AG08396 (cell line): ENCODE measurements around the gene TNFAIP1.
"Not testable (repeated sequence)": the region's sequence is repeated elsewhere in the genome, so short reads cannot be mapped to it uniquely, and the experiment has no call there.

ENCODE experiments used
- DNase-seq: peaks from one replicate; pipeline ENCODE4 v3.0.0; 2012; ENCODE audit warnings: low spot score, mixed read lengths

Gene TNFAIP1, protein sequence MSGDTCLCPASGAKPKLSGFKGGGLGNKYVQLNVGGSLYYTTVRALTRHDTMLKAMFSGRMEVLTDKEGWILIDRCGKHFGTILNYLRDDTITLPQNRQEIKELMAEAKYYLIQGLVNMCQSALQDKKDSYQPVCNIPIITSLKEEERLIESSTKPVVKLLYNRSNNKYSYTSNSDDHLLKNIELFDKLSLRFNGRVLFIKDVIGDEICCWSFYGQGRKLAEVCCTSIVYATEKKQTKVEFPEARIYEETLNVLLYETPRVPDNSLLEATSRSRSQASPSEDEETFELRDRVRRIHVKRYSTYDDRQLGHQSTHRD

DNA sequence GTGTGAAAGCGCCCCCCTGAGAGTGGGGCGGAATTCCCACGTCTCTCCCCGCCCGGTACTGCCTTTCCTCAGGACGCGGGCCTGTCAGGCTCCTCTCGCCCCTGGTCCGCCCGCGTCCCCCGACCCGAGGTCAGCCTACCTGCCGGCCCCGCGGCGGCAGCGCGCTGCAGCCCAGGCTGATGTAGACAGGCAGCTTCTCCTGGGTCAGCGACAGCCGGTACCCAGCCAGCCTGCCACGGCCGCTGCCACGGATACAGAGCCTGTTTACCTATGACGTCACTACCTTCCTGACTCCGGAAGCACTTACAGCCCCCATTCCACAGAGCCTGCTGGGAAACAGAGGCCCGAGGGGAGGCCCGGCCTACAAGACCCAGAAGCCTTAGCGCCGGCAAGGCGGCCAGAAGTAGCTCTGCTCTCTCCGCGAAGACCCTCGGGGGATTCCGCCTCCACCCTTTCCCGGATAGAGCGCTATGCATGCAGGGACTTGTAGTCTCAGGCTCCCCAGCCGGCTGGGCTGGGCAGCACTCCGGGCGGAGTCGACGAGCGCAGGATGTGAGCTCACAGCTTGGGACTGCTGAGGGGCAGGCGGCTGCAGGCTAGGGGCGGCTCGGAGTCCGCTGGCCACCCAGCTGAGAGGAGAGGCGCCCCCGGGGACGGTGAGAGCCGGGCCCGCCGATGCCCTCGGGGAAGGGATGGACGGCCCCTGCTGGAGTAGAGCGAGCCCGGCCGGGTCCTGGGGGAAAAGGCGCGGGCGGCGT, at the start of gene TNFAIP1, which contains the start of gene IFT20:
TNFAIP1 (plus strand) TSS at position 561 of the 758 bp plus-strand sequence. CDS start 3,761 bp downstream, outside the sequence.
IFT20 (minus strand) TSS at position 272 of the 758 bp plus-strand sequence. CDS start 3,487 bp downstream, outside the sequence.
- DNase-seq: peak; percentile 96

DNA sequence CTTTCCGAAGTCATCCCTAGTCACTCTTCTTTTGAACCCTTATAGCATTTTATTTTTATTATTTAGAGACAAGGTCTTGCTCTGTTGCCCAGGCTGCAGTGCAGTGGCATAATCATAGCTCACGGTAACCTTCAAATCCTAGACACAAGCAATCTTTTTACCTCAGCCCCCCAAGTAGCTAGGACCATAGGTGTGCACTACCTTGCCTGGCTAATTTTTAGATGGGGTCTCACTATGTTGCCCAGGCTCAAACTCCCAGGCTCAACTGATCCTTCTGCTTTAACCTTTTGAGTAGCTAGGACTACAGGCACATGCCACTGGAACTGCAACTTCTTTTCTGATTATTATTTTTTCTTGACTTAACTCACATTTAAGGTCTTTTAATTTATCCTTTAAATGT, 49.6 kb upstream of the TNFAIP1 start:
- no peak for DNase-seq

DNA sequence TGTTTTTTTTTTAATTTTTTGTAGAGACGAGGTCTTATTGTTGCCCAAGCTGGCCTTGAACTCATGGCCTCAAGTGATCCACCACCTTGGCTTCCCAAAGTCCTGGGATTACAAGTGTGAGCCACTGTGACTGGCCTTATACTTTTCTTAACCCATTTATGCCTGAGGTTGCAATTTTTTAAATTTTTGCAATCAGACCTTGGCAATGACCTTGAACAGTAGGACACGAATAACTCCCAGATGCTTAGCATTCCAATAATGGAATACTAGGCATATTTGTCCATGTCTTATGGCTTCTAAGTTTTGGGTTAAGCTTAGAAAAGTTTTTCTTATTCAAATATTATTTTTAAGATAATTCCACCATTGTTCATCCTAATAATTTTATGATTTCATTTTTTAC, 44.9 kb upstream of the TNFAIP1 start:
- no peak for DNase-seq

- DNase-seq: no peak
Measured at GRCh38 chr17:28291780-28292330, 43.7 kb upstream of the TNFAIP1 start.

- not testable (repeated sequence) for DNase-seq
Measured at GRCh38 chr17:28292878-28293277, 42.7 kb upstream of the TNFAIP1 start.

DNA sequence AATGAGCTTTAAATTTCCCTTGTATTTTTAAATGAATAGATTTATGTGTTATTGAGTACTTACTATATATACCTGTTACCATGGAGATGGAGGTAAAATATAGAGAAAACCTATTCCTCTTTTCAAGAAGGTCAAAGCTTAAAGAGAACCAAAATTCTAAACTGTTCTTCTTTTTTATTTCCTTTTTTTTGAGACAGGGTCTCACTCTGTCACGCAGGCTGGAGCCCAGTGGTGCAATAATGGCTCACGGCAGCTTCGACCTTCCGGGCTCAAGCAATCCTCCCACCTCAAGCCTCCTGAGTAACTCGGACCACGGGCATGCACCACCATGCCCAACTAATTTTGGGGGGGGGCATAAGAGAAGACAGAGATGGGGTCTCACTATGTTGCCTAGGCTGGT, 41.6 kb upstream of the TNFAIP1 start:
- no peak for DNase-seq

- no peak for DNase-seq
Measured at GRCh38 chr17:28295677-28296578, 39.6 kb upstream of the TNFAIP1 start.

DNA sequence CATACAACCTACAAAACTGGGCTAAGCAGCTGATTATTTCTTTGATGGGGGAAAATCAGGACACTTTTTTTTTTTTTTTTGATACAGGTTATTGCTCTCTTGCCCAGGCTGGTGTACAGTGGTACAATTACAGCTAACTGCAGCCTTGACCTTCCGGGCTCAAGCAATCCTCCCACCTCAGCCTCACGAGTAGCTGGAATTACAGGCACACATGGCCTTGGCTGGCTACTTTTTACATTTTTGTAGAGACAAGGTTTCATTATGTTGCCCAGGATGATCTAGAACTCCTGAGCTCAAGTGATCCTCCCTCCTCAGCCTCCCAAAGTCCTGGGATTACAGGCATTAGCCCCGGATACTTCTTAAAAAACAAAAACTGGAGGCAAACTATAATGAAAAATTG, 37.1 kb upstream of the TNFAIP1 start:
- DNase-seq: no peak

DNA sequence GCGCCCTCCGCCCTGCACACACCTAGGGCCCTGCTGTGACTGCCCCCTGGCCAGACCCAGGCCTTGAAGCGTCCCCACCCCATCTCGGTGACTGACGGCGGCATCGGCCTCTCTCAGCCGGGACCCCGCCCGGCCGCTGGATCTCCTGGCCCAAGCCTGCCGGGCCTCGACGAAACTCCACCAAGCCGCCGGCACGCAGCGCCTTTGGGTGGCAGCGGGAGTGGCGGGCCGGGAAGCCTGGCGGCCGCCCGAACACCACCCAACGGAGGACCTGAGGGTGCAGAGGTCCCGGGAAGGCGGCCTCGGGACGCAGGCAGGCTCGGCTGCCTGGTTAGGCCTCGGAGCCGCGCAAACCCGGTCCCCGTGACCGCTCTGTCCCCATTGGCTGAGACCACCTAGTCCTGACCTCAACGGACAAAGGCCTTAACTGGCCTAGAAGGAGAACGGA, 28.6 kb upstream of the TNFAIP1 start:
- DNase-seq: no peak

DNA sequence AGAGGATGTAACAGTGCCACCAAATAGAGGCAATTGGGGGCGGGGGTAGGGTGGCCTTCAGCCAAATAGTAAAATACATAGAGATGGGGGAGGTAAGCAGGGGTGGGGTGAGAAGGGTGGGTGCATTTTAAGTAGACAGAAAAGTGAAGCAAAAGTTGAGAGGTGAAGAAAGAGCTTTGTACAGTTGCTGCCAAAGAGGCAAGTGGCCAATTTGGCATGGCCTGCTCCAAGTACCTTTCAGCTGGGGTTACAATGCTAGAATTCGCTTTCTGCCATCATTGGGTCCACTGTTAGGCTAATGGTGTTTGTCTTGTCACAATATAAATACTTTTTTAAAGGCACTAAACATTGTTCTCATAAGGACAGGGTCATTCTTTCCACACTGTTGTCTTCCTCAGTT, 21.7 kb upstream of the TNFAIP1 start:
- DNase-seq: no peak

DNA sequence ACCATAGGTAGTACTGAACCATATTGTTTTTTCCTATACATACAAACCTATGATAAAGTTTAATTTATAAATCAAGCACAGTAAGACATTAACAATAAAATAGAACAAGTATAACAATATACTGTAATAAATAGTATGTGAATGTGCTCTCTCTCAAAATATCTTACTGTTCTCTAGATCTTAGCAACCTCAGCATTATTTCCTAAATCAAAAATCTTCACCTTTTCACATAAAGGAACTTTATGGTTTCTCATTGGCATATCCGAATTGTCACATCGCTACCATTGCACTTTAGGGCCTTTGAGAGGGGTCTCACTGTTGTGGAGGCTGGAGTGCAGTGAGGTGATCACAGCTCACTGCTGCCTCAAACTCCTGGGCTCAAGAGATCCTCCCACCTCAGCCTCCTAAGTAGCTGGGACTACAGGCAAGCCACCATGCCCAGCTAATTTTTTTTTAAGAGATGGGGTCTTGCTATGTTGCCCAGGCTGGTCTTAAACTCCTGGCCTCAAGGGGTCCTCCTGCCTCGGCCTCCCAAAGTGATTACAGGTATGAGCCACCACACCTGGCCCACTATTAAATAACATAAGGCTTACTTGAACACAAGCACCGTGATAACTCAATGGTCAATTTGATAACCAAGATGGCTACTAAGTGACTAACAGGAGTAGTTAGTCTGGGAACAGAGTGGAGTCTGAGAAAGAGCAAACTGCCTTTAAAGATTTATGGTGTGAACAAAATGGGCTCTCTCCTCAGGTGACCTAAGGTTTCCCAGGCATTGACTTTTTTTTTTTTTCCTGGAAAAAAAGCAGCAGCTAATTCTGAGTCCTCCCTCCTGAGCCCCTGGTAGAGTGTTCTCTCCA, 19.5 kb upstream of the TNFAIP1 start:
- DNase-seq: no peak

GRCh38 chr17:28317099-28317965, 18.2 kb upstream of the TNFAIP1 start:
- DNase-seq: no peak

DNA sequence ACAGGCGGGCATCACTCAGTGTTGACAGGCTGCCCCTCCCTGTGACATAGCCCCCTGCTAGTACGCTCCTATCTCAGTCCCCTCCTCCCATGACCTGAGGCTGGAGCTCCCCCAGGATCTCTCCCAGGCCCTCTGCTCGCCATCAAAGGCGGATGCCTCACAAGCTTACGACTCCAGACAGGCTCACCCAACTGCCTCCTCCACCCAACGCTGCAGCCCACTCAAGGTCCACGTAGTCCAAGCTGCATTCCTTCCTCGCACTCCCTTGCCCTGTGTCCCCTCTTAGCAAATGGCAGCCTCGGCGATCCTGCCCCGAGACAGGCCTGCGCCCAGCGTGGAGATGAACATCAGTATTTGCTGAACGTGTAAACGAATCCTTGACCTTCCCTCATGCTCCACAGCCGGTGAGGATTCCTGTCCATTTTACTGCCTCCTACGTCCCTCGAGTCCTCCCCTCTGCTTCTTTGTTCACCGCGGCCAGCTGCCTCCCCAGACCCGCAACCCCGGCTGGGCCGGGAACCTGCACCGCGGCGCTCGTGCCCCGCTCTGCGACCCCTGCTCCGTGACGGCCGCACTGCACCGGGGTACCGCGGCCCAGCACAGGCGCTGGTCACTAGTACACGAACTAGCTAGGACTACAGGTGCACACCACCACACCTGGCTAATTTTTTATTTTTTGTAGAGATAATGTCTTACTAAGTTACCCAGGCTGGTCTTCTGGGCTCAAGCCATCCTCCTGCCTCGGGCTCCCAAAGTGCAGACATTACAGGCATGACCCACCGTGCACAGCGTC, 17.4 kb upstream of the TNFAIP1 start:
- no peak for DNase-seq

DNA sequence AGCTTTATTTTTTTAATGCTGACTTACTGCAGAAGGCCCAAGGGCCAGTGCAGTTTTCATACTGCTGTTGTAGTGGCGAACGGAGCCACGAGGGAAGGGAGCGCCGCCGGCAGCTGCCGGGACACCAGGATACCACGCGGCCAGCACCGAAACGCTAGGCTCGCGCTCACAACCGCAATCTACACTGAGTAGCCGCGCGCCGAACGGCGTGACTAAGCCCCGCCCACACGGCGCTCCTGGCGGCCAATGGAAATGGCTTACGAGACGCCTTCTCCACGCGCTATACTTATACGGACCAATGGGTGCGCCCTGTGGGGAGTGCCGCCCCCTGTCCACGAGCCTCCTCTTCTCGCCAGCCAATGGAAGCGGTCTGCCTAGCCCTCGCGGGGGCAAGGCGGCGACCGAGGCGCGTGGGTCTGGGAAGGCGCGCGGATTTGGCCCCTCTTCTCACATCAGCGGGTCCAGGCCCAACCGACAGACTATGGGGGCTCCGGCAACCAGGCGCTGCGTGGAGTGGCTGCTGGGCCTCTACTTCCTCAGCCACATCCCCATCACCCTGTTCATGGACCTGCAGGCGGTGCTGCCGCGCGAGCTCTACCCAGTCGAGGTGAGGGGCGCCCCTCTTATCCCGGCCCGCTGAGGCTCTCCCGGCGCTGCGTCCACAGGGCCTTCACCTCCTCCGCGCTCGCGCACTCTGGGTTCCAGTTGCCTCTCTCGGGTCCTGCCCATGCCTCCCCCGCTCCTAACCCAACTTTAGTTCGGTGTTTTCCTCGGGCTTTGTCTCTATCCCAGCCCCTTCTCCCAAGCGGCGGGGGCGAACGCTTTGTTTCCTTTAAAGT, 16.6 kb upstream of the TNFAIP1 start, which contains the start of gene TMEM97:
TMEM97 (plus strand) TSS at position 442 of the 839 bp plus-strand sequence; CDS start at position 482, 40 bp downstream.
- DNase-seq: peak; percentile 97

DNA sequence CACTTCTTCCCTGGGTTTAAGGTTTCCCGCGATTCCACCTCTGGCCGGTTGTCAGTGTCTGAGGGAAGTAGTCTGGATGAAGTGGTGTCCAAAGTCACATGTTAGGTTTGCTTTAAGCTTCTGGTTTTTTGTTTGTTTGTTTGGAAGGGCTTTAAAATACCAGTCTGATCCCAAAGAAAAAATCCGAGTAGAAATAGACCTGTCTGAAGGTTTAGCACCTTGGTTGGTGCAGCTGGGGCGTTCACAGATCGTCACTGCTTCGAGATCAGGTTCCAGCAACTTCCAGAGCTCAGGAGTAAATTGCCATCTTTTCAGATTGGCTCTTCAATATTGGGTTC, 16.0 kb upstream of the TNFAIP1 start:
- DNase-seq: no peak

DNA sequence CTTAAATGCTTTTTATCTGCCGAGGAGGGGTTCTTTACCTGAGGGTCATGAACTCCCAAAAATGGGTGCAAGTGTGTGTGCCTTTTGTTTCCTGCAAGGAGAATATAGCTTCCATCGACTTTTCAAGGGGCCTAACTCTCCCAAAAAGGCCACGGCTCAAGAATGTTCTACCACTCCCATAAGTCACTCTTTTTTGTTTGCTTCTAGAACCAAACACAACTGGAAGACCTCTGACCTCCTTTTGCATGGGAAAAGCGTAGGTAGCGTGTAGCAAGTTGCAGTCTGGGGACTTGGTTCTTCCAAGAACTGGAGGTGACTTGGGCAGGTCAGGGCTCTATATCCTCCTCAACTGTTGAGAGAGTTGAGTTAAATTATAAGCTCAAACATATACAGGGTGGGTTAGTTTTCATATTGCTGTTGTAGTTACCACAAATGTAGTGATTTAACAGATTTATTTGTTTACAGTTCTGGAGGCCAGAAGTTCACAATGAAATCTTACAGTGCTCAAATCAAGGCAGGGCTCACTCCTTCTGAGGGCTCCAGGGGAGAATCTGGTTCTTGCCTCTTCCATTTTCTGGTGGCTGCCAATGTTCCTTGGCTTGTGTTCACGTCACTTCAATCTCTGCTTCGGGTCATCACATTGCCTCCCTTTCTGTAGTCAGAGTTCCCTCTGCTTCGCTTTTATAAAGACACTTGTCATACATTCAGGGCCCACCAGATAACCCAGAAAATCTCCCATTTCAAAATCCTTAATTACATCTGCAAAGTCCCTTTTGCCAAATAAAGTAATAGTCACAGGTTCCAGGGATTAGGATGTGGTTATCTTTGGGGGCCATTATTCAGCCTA, 15.1 kb upstream of the TNFAIP1 start:
- no peak for DNase-seq

GRCh38 chr17:28324267-28324745, 11.3 kb upstream of the TNFAIP1 start:
- DNase-seq: no peak
